HFFc6 (cell line): ENCODE measurements around the gene TBX18. TPM values are rescaled to one million over a fixed set of nuclear protein-coding genes. Genes with fewer than 3 reads are reported as not detected.
A peak's percentile ranks its signal among the peaks of the same experiment; 100 is the strongest.

Source experiments
- DNase-seq: peaks from one replicate; pipeline ENCODE4 v3.0.0-alpha.2; 2018
- H3K27ac Mint-ChIP-seq: 2 replicates; pipeline ENCODE4 v1.8.0; 2020; ENCODE audit warnings: mild to moderate bottlenecking, mixed read lengths
- H3K27me3 Mint-ChIP-seq: 2 replicates; pipeline ENCODE4 v1.8.0; 2021; ENCODE audit warnings: mild to moderate bottlenecking, moderate library complexity, mixed read lengths; ENCODE audit not compliant: insufficient read depth
- H3K36me3 Mint-ChIP-seq: 2 replicates; pipeline ENCODE4 v1.8.0; 2021; ENCODE audit warnings: low read depth, mixed read lengths
- H3K4me1 Mint-ChIP-seq: 2 replicates; pipeline ENCODE4 v1.8.0; 2020; ENCODE audit warnings: low read depth, mixed read lengths
- H3K4me3 Mint-ChIP-seq: 2 replicates; pipeline ENCODE4 v1.8.0; 2020; ENCODE audit warnings: mild to moderate bottlenecking, moderate library complexity, mixed read lengths
- H3K9me3 Mint-ChIP-seq: 2 replicates; pipeline ENCODE4 v1.8.0; 2020; ENCODE audit warnings: mild to moderate bottlenecking, mixed read lengths
- total RNA-seq, 6 experiments: library from RNA; stranded (reverse); fragmentation: NEBNext Ultra II Directional; extraction: Animal tissue kit (Norgen Biotek cat#: 25700); gene quantifications; 2 replicates in 1 of 6; 3 replicates in 5 of 6; pipeline ENCODE4 v1.2.3, GENCODE V29; 2021
- TF ChIP-seq, protein P1 (sequence below): fragments of 200-600 bp; sonication (generic); IDR thresholded peaks from 2 replicates; pipeline ENCODE4 v1.5.0; 2021; ENCODE audit warnings: antibody characterized with exemption, mild to moderate bottlenecking

The TBX18 gene
- total RNA-seq, 6 experiments from 2014 or later: 19.0 to 23.8 (median 20.3) TPM

DNA sequence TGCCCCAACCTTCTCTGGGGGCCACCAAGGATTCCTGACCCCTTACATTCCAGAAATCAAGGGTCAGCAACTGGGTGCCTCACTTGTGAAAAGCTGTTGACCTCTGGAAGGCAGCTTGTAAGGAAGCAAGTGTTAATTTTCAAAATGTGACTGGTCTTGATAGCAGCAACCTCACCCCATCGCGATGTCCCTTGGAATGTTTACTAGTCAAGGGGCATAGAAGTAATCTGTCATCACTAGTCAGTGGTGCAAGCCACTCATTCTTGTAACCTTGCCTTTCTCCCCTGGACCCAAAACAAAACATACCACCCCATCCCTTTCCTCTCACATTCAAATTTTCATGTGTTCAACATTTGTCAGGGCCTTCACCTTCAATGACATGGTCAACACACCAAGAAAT, 30.5 kb downstream of the TBX18 start:
- Mint-ChIP-seq H3K36me3 (peaks cover 36% of the 10 kb centered on the region), H3K4me1 (peaks cover 16% of the 10 kb centered on the region), H3K27me3 (no peaks in the 10 kb centered on the region), H3K4me3 (no peak overlapping the region), H3K9me3 (no peaks in the 10 kb centered on the region), H3K27ac (no peak overlapping the region)
- TF ChIP-seq, protein P1, sequence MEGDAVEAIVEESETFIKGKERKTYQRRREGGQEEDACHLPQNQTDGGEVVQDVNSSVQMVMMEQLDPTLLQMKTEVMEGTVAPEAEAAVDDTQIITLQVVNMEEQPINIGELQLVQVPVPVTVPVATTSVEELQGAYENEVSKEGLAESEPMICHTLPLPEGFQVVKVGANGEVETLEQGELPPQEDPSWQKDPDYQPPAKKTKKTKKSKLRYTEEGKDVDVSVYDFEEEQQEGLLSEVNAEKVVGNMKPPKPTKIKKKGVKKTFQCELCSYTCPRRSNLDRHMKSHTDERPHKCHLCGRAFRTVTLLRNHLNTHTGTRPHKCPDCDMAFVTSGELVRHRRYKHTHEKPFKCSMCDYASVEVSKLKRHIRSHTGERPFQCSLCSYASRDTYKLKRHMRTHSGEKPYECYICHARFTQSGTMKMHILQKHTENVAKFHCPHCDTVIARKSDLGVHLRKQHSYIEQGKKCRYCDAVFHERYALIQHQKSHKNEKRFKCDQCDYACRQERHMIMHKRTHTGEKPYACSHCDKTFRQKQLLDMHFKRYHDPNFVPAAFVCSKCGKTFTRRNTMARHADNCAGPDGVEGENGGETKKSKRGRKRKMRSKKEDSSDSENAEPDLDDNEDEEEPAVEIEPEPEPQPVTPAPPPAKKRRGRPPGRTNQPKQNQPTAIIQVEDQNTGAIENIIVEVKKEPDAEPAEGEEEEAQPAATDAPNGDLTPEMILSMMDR: no peak
- DNase-seq: no peak

DNA sequence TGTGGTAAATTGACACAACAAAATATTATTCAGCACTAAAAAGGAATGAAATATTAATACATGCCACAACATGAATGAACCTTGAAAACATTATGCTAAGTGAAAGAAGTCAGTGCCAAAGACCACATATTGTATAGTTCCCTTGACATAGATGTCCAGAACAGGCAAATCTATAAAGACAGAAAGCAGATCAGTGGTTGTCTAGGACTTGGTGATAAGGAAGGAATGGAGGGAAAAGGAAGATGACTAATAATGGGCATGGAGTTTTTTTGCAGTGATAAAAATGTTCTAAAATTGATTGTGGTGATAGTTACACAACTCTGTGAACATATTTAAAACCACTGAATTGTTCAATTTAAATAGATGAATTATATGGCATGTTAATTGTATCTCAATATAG, 32.5 kb downstream of the TBX18 start:
- Mint-ChIP-seq H3K4me1 (peaks cover 11% of the 10 kb centered on the region), H3K9me3 (no peaks in the 10 kb centered on the region), H3K4me3 (no peak overlapping the region), H3K36me3 (peaks cover 24% of the 10 kb centered on the region), H3K27me3 (no peaks in the 10 kb centered on the region), H3K27ac (no peak overlapping the region)
- TF ChIP-seq, protein P1: no peak
- no peak for DNase-seq

DNA sequence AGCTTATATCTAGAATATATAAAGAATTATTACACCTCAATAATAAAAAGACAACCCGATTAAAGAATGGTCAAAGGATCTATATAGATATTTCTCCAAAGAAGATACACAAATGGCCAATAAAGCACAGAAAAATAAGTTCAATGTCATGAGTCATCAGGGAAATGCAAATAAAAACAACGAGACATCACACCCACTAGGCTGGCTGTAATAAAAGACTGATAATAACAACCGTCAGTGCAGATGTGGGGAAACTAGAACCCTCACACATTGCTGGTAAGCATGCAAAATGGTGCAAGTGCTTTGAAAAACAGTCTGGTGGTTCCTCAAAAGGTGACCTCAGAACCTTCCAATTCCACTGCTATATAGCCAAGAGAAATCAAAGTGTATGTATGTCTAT, 33.0 kb downstream of the TBX18 start:
- Mint-ChIP-seq H3K36me3 (peaks cover 26% of the 10 kb centered on the region), H3K27ac (no peak overlapping the region), H3K4me1 (peaks cover 11% of the 10 kb centered on the region), H3K9me3 (no peaks in the 10 kb centered on the region), H3K27me3 (no peaks in the 10 kb centered on the region; the same call in 1 of the 2 replicates), H3K4me3 (no peak overlapping the region)
- DNase-seq: no peak
- TF ChIP-seq, protein P1: no peak

DNA sequence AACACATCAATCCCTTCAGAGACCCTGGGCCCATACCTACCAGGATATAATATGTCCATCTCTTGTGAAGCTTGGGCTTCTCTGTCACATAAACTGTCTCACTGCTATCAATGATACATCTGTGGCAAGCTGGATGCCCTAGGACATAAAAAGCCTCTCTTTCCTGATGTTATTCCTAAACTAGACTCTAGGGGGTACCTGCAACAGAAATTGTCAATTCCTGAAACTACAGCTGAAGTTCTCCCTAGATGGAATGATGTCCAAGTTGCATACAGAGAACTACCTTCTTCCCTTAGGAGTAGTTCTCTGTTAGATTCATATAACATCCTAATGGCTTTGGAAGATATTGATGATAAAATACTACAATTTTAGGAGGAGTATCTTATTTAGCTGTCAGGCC, 35.8 kb downstream of the TBX18 start:
- no peaks in the 10 kb centered on the region; the same call in 1 of the 2 replicates for H3K27me3 Mint-ChIP-seq
- H3K9me3 Mint-ChIP-seq: no peaks in the 10 kb centered on the region
- H3K27ac Mint-ChIP-seq: no peak overlapping the region
- DNase-seq: peak; percentile 25
- H3K4me1 Mint-ChIP-seq: peaks cover 11% of the 10 kb centered on the region
- no peak overlapping the region for H3K4me3 Mint-ChIP-seq
- peaks cover 20% of the 10 kb centered on the region for H3K36me3 Mint-ChIP-seq
- TF ChIP-seq, protein P1: peak; percentile 76

DNA sequence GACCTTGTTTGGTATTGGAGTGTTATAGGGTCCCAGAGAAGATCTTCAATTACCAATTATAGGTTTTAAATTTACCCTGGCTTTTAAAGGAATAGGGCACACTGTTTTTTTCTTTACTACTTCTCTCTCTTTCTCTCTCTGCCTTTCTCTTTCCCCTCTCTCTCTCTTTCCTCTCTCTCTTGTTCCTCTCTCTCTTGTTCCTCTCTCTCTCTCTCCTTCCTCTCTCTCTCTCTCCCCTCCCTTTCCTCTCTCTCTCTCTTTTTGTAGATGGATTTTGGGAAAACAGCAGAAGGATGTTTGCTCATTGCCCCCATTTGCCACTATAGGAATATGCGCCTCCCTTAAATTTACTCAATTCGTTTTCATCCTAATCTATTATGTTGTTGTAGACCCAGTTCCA, 45.2 kb downstream of the TBX18 start:
- Mint-ChIP-seq H3K9me3 (no peaks in the 10 kb centered on the region), H3K27me3 (no peaks in the 10 kb centered on the region), H3K4me1 (no peaks in the 10 kb centered on the region), H3K27ac (no peak overlapping the region), H3K36me3 (no peaks in the 10 kb centered on the region), H3K4me3 (no peak overlapping the region)
- no peak for DNase-seq
- TF ChIP-seq, protein P1: no peak
